Left cardiac atrium (tissue), 4 donors: ENCODE data around the gene ALDH5A1. TPM values are rescaled to one million over a fixed set of nuclear protein-coding genes. Genes with fewer than 3 reads are reported as not detected.

Experiments
- ATAC-seq, 2 donors: fragments of 200-7000 bp; cut with Tn5 transposase; one replicate each; pipeline ENCODE4 v1.9.1; 2020; ENCODE audit warnings: mild to moderate bottlenecking in 2 of 2, moderate library complexity in 2 of 2
- DNase-seq: peaks from one replicate; pipeline ENCODE4 v3.0.0-alpha.2; 2020
- intact Hi-C, 2 donors: fragments of 100-400 bp; cut with DNase I; formaldehyde crosslinking; loops; one replicate each; pipeline versions ENCODE4 v1.14.1 to v1.15.1; 2022 to 2023
- total RNA-seq, 2 donors: library from RNA; stranded (reverse); fragmentation: NEBNext Ultra II Directional; extraction: Animal tissue kit (Norgen Biotek cat#: 25700); gene quantifications; one replicate each; pipeline ENCODE4 v1.2.1, GENCODE V29; 2021
- donor health status: DM: no; HTN: yes; CAD: no.
- donor health status: DM: no; HTN: yes; CAD: no; lungs with severe emphysema.
- donor health status: DM: yes; HTN: yes; CAD: no.
- donor health status: Dilated cardiomyopathy.

The ALDH5A1 gene
- total RNA-seq, 2 donors from 2014 or later, result 16.2 to 18.1 TPM

DNA sequence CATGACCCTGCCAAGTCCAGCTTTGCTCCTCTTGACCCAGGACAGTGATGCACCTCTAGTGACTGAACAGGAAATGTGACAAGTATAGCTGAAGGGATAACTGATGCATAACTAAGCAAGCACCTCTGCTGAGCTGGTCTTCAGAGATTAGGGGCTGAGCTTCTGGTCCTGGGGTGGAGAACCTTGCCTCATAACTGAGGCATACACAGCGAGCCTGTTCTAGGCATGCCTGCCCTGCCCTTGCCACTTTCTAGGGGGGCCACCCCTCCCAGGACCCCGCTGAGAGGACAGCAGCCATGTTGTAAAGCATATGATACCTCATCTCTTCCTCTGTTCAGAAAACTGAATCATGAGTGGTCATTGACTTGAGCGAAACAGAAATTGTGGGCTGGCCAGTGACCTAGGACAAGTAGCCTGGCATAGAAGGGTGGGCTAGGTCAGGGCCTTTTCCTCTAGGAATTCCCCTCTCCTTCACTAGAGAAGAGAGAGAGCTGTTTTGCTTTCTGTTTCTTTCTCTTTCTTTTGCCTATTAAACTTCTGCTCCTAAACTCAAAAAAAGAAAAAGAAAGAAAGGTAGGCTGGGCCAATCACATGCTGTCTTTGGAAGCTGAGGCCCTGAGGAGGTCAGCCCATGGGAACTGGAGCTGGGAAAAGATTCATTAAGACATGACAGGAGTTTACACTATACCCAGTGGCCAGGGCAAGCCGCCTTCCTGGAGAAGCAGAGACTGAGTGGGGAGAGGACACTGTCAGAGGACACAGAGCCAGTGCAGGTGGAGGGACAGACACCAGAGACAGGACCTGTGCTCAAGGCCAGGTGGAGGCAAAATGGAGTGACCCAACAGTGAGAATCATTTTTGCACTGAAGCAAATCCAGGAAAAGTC, 23.1 kb downstream of the ALDH5A1 start:
- ATAC-seq (no peak), DNase-seq (no peak)
- intact Hi-C loops, result no loop called here

DNA sequence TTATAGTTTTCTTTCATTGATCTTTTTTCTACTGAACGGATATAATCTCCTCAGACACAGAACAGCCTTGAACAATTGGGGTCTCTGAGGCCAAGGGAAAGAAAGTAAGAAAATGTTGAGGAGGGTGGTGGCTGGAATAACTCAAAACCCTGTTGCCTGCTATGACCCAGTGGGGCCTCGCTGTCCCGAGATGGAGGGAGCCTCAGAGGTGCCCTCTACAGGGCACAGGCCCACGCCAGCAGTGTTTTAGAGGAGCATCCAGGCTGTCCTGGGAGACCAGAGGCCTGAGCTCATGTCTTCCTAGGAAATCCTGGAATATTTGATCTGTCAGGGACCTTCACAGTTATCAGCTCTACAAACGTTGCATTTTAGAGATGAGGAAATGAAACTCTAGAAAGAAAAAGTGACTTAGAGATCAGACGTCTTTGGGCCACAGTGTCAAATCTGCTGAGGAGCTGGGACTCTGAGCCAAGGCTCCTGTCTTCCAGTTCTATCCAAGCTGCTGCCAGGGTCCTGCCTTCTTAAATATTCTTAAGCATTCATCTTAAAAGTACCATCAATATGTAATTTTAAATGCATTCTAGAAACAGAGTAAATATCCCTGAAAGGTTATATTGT, 26.3 kb downstream of the ALDH5A1 start:
- peak; percentile 88 to 89 for ATAC-seq
- intact Hi-C loops, result no loop called here
- peak; percentile 54 for DNase-seq

DNA sequence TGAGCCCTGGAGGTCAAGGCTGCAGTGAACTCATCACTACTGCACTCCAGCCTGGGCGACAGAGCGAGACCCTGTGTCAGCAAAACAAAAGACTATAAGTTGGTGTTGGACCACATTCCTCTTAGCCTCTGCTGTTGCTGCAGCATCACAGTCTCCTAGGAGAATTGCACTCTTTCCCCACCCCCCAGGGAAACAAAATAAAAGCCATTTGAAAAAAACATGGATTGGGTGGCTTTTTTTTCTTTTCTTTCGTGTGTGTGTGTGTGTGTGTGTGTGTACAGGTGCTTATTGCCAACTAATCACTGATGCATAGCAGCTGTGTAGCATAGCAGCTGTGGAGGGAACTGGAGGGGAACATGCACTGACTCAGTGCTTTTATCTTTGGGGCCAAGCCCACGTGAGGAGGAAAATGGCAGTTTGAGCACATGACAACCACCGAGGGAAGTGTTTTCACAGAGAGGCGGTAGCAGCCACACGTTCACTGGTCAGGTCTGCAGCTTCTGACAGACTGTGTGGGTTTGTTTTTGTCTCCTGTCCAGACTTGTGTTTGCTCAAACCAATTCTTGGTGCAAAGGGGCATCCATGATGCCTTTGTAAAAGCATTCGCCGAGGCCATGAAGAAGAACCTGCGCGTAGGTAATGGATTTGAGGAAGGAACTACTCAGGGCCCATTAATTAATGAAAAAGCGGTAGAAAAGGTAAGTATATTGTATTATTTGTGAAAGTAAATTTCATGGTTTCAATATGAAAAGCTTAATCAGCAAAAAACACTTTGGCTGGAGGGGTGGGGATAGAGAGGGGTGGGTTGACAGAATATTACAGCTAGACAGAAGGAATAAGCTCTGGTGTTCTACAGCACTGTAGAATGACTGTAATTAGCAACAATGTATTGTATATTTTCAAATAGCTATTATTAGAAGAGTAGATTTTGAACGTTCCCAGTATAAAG, 27.7 kb downstream of the ALDH5A1 start:
- intact Hi-C loops, result no loop called here
- DNase-seq (no peak), ATAC-seq (no peak)

DNA sequence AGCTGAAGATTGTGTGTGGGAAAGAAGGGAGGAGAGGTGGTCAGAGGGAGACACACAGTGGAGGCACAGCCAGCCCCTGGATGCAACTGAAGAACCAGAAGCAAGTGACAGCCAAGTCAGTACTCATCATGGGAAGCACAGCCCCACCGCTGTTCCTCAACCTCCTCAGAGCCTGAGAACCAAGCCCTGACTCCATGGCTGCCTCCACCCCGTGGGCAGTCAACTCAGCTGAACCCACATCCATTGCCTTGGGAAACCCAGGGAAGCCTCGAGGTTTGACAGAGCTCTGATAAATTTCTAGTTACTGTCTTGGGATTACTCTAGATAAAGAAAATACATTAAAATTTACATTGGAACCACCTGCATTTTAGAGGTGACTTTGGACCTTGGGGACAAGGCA, 29.6 kb downstream of the ALDH5A1 start:
- DNase-seq, result no peak
- no peak for ATAC-seq
- intact Hi-C loops, result no loop called here

DNA sequence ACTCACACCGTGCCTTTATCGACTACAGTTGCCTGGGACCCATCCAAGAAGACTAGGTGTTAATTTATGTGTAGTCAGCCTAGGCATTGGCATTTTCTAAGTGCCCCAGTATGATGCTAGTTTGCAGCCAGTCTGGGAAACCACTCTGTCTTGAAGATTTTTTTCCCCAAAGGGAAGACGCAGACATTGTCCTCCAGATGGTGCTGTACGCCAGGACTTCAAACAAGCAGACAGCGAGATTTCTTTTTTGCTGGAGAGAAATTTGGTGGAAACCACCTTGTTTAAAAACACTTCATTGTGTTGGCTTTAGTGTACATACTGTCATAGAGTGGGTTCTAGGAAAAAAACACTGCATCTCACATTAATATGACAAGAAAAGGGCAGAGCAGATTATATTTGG, 30.0 kb downstream of the ALDH5A1 start:
- DNase-seq (no peak), ATAC-seq (no peak)
- intact Hi-C loops, result no loop called here

DNA sequence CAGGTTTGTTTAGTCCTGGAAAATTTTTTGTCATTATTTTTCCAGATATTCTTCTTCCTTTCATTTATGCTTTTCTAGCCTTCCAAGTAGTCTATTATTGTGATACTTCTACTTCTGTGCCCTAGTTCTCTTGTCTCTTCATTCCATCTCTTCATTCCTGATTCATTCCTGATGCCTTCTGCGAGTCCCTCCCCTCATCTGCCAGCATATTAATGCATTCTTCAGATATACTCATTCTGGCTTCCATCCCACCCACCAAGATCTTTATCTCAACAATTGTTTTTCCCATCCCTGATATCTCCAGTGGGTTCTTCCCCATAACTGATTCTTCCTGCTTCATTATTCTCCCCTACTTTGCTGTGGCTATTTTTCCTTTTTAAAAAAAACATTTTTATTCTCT, 35.2 kb downstream of the ALDH5A1 start:
- intact Hi-C loops, result no loop called here
- DNase-seq (no peak), ATAC-seq (no peak)

DNA sequence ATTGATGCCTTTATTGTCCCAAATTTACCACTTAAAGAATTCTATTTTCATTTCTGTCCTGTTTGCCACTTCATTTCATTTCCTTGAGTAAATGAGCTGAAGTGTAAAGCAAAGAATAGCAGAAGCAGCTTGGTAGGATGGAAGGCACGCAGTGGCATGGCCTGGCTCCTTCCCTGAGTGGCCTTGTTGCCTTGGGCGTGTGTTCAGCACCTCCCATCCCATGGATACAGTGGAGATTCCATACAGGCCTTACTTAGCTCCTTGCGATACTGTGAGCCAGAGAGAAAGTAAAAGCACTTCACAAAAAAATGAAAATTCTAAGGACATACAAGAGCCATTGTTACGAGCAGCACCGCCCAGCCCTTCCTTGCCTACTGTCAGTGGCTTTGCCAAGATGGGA, 39.6 kb downstream of the ALDH5A1 start:
- ATAC-seq (no peak), DNase-seq (no peak)
- intact Hi-C loops, result no loop called here

DNA sequence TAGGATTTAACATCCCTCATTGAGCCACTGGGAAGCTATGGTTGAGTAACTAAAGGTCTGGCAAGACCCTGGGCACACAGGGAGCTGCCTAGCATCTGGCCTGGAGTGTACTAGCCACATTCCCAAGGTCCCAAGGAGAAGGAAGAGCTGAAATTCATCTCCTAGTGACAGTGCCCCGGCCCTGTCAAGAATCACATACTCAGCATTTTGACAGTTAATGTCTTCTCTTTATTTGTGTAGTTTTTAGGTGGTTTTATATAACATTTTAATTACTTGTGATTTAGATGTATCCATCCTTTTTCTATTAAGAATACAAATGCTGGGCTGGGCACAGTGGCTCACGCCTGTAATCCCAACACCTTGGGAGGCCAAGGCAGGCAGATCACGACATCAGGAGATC, 40.4 kb downstream of the ALDH5A1 start:
- no peak for ATAC-seq
- no peak for DNase-seq
- intact Hi-C loops, result no loop called here

DNA sequence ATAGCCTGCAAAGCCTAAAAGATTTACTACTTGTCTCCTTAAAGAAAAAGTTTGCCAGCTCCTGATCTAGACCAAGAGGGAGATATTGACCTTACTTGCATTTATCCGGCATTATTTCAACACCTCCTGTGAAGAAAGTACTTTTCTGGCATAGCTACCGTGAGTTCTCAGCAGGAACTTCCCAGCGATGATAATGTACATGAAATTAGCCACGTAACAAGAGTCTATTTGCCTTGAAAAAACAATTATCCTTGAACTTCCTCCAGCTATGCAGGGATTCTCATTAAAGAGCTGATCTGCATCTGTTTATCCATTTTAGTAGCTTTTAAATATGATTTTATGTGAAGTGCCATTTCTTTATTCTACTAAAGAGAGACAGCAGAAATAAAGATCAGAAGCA, 41.7 kb downstream of the ALDH5A1 start:
- no peak for ATAC-seq
- DNase-seq, result no peak
- intact Hi-C loops, result no loop called here

DNA sequence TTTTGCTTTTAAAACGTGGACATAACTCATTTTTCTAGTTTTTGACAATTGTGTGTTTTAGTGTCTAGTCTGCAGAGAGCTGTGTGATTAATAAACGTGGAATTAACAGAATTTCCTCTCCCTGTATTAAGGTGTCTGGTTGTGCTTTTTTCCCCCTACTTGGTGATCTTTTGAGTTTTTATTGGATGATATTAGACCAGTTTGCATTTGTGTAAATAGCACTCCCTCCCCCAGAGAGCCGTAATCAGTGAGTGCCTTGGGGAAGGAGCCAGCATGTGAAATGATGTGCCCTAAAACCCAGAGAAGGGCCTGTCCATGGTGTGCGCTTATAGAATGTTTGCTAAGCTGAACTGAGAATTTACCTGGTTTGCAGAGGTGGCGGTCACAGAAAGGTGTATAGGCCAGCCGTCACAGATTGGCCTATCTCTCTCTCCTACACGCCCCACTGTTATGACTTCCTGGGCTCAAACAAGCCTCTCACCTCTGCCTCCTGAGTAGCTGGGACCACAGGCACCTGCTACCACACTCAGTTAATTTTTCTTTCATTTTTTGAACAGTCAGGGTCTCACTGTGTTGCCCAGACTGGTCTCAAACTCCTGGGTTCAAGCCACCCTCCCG, 42.4 kb downstream of the ALDH5A1 start:
- intact Hi-C loops, result no loop called here
- DNase-seq (no peak), ATAC-seq (no peak)

DNA sequence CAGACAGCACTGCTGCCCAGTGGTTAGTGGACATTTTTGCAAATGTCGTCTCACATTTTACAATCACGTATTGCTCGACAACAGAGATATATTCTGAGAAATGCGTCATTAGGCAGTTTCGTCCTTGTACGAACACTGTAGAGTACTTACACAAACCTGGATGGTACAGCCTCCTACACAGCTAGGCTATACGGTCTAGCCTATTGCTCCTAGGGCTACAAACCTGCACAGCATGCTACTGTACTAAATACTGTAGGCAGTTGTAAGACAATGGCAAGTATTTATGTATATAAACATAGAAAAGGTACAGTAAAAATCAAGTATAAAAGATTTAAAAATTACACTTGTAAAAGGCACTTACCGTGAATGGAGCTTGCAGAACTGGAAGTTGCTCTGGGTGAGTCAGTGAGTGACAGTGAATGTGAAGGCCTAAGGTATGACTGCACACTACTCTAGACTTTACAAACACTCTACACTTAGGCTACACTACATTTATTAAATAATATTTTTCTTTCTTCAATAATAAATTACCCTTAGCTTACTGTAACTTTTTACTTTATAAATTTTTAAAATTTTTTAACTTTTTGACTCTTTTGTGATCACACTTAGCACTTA, 43.1 kb downstream of the ALDH5A1 start:
- intact Hi-C loops, result no loop called here
- DNase-seq (no peak), ATAC-seq (no peak)

DNA sequence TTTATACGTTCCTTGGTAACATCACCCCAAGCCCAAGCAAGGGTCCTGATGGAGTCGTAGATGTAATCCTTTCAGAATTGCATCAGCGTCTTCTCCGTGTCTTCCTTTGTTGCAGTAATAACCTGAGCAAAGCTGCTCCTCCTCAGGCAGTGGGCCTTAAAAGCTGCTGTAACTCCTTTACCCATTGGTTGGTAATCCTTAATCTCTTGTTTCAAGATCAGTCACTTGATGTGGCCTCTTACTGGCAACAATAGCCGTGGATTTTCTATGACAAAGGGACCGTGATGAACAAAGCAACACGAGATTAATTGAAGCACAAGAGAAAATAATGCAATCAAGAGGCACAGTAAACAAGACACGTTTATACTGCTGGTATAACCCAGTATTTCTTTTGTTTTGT, 44.6 kb downstream of the ALDH5A1 start:
- DNase-seq (no peak), ATAC-seq (no peak)

DNA sequence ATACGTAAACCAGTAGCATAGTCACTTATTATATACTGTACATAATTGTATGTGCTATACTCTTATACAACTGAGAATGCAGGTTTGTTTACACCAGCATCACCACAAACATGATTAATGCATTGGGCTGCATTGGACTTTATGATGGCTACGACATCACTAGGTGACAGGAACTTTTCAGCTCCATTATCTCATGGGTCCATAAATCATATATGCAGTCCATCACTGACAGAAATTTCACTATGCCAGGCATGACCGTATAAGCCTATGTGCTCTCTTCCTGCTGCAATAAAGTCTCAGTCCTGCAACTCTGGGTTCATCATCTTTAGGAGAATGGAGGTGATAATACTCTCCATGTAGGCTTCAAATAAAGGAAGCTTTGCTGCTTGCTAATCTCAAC, 45.4 kb downstream of the ALDH5A1 start:
- ATAC-seq (no peak), DNase-seq (no peak)
- intact Hi-C loops, result no loop called here

More for the DNA sequence above, 44.6 kb downstream of the ALDH5A1 start:
- intact Hi-C loops, result no loop called here

DNA sequence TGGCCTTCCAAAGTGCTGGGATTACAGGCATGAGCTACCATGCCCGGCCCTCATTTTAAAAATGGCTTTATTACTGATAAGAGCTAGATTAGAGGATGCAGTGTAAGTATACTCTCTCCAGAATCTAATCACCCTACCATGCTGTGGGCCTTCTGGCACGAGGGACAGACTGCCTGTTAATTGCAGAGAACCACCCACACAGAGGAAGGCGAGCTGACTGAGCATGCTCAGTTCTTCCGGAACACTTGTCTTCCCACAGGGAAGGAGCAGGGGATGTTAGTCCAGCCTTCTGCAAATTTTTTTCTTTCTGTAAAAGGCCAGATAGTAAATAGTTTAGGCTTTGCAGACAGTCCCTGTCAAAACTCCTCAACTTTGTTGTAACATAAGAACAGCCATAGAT, 48.9 kb downstream of the ALDH5A1 start:
- DNase-seq (no peak), ATAC-seq (no peak)
- intact Hi-C loops, result no loop called here

DNA sequence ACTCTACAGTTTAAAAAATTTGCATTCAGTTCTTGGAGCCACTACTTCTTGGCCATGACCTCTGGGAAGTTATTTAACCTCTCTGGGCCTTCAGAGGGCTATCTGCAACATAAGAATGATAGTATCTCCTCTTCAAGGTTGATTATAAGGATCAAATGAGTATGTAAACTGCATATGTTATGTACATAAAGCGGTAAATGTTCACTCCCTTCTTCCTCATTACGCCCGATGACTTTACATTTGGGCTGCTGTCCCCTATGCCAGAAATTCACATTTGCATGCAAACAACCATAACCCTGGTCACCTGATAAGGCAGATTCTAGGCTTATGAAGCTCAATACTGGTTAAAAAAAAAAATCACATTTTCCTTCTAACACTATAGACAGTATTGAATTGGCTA, 50.4 kb downstream of the ALDH5A1 start:
- ATAC-seq (no peak), DNase-seq (no peak)
- intact Hi-C loops, result no loop called here

DNA sequence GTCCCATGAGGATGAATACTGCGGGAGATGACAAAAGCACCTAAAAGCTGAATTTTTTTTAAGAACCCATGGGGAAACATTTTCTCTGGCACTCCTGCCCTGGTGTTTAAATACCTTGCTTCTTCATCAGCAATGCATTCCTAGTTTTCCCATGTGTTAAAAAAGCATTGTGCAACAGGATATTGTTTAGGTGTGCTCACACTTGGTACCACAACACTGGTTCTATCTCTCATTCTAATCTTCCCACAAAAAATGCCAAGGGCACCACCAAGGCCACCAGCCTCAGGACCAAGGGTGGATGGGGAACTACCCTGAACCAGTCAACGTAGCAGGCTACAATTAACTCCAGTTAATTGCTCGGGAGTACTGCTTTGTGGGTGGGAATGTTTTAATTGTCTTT, 50.9 kb downstream of the ALDH5A1 start:
- intact Hi-C loops, result no loop called here
- DNase-seq, result no peak
- ATAC-seq, result no peak

DNA sequence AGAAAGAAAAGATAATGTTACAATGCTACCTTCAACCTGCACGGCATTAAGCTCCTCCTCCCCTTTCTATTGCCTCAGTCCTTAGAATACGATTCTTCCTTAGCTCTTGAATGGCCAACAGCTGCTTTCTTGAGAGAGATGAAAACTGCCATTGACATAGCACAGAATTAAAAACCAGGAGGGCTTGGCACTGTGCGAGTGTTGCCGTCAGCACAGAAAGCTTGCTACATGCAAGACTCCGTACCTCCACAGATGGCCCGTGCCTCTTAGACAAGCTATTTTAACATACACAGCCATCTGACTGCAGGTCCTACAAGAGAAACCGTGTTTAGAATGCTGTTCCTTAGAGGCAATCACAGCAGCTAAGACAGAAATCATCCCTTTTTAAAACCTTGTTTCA, 51.7 kb downstream of the ALDH5A1 start:
- intact Hi-C loops, result no loop called here
- ATAC-seq (no peak), DNase-seq (no peak)

DNA sequence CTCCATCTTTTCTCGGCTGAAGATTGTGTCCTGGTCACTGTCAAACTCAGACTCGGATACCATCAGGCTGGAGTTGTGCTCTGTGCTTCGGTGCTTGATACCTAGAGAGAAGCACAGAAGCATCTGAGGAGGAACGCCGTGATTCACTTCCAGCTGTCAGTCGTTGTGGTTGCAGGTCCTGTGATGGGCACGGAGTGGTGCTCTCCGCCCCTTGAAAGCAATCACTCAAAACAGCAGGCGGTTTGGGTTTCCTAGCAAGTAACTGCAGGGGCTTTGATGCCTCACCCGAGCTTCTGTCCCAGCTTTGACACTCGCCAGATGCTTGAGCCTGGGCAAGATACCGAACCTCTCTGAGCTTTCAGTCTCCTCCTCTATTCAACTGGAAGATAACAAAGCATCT, 52.5 kb downstream of the ALDH5A1 start:
- intact Hi-C loops, result no loop called here
- DNase-seq (no peak), ATAC-seq (peak in 1 of 2 donors; percentile 42)

DNA sequence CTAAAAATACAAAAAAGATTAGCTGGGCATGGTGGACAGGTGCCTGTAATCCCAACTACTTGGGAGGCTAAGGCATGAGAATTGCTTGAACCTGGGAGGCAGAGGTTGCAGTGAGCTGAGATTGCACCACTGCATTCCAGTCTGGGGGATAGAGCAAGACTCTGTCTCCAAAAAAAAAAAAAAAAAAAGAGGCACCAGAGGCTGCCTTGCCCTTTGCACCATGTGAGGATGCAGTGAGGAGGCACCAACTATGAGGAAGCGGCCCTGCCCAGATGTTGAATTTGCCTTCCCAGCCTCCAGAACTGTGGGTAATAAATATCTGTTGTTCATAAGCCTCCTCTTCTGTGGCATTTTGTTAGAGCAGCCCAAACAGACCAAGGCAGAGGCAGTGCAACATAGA, 54.4 kb downstream of the ALDH5A1 start:
- DNase-seq (no peak), ATAC-seq (no peak)
- intact Hi-C loops, result no loop called here
